ENCODE data around the gene USE1. TPM values are rescaled to one million over a fixed set of nuclear protein-coding genes. Genes with fewer than 3 reads are reported as not detected.

The USE1 gene
- total RNA-seq, 4 donors from 2014 or later: 16.6 to 25.5 (median 23.8) TPM

GRCh38 chr19:17197666-17198065 is 17.5 kb upstream of the USE1 start:
- no peak overlapping the region for H3K4me3 ChIP-seq (ENCODE audit: low read depth, poor library complexity, severe bottlenecking)
- intact Hi-C loops (cut with DNase I; ENCODE audit: low total_unique reads): loop anchor here (10.0 kb wide), 1 partner anchor 433 kb away; no protein-coding TSS in a partner anchor
- no peak for DNase-seq (ENCODE audit: low spot score in 2 of 2)
- TF ChIP-seq CTCF (IDR thresholded peaks at IDR 0.05): no peak
- 94 to 95% methylated on average over 16 of the region's 16 CpGs for WGBS, 2 donors

- H3K4me3 ChIP-seq (ENCODE audit: low read depth, poor library complexity, severe bottlenecking): no peak overlapping the region
- intact Hi-C loops (cut with DNase I; ENCODE audit: low total_unique reads): loop anchor here (10.0 kb wide), 1 partner anchor 84 kb away; the partner anchor contains the start of gene ANKLE1
- TF ChIP-seq POLR2A (IDR thresholded peaks at IDR 0.05): no peak
- no peak for TF ChIP-seq CTCF (IDR thresholded peaks at IDR 0.05)
- DNase-seq (ENCODE audit: low spot score in 2 of 2): no peak
- WGBS, 2 donors: 82% methylated on average over 16 of the region's 16 CpGs
Observed at GRCh38 chr19:17200408-17201079, 14.6 kb upstream of the USE1 start.

GRCh38 chr19:17202249-17202648 is 12.9 kb upstream of the USE1 start:
- 78 to 86% methylated on average over 9 of the region's 9 CpGs for WGBS, 2 donors
- no peak for DNase-seq (ENCODE audit: low spot score in 2 of 2)

GRCh38 chr19:17202713-17203112 is 12.4 kb upstream of the USE1 start:
- intact Hi-C loops (cut with DNase I; ENCODE audit: low total_unique reads): loop anchor here (10.0 kb wide), 1 partner anchor 82 kb away; the partner anchor contains the start of gene ANKLE1
- DNase-seq (ENCODE audit: low spot score in 2 of 2): no peak
- TF ChIP-seq POLR2A (IDR thresholded peaks at IDR 0.05): no peak
- TF ChIP-seq CTCF (IDR thresholded peaks at IDR 0.05): no peak
- no peak overlapping the region for H3K4me3 ChIP-seq (ENCODE audit: low read depth, poor library complexity, severe bottlenecking)
- WGBS, 2 donors: 88 to 95% methylated on average over 17 of the region's 17 CpGs

More at GRCh38 chr19:17202249-17202648, 12.9 kb upstream of the USE1 start:
- intact Hi-C loops (cut with DNase I; ENCODE audit: low total_unique reads): loop anchor here (10.0 kb wide), 1 partner anchor 83 kb away; the partner anchor contains the start of gene ANKLE1
- TF ChIP-seq CTCF (IDR thresholded peaks at IDR 0.05): no peak
- TF ChIP-seq POLR2A (IDR thresholded peaks at IDR 0.05): no peak
- no peak overlapping the region for H3K4me3 ChIP-seq (ENCODE audit: low read depth, poor library complexity, severe bottlenecking)

GRCh38 chr19:17205237-17206140 is 9.7 kb upstream of the USE1 start:
- H3K4me3 ChIP-seq (ENCODE audit: low read depth, poor library complexity, severe bottlenecking): no peak overlapping the region
- no peak for TF ChIP-seq POLR2A (IDR thresholded peaks at IDR 0.05)
- TF ChIP-seq CTCF (IDR thresholded peaks at IDR 0.05): no peak
- intact Hi-C loops (cut with DNase I; ENCODE audit: low total_unique reads): loop anchor here (10.0 kb wide), 1 partner anchor 79 kb away; the partner anchor contains the start of gene ANKLE1
- WGBS, 2 donors: 78 to 84% methylated on average over 23 to 27 of the region's 27 CpGs
- DNase-seq (ENCODE audit: low spot score in 2 of 2): no peak
